Activated CD8-positive, alpha-beta memory T cell treated with anti-CD3 and anti-CD28 coated beads for 1 hour (primary cell): ENCODE measurements around the gene AK5.
A peak's percentile ranks its signal among the peaks of the same experiment; 100 is the strongest.
"Not testable (repeated sequence)": the region's sequence is repeated elsewhere in the genome, so short reads cannot be mapped to it uniquely, and the experiment has no call there.

Experiments
- DNase-seq, 2 donors: peaks; one replicate each; pipeline ENCODE4 v3.0.0-alpha.2; 2020; ENCODE audit warnings: low read depth in 1 of 2; ENCODE audit errors: extremely low read depth in 1 of 2

AK5 gene

DNA sequence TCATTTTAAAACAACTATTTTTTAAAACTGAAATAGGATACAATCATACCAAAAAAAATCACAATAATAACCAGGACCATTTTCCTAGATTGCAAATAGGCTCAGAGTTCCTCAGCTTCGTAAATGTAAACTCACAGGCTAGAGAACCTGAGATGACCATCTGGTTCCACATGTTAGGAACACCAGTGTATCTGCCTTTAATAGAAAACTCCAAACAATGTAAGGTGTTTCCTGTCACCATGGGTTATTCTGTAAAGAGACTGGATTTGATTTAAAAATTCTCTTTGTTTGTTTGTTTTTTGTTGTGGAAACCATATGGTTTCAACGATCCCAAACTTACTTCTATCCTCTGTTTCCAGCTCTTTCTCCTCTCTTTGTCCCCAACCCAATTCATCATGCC is 203.1 kb downstream of the AK5 start:
- DNase-seq, result no peak

- DNase-seq, result no peak
These were observed 205.8 kb downstream of the AK5 start for GRCh38 chr1:77487631-77488030.

DNA sequence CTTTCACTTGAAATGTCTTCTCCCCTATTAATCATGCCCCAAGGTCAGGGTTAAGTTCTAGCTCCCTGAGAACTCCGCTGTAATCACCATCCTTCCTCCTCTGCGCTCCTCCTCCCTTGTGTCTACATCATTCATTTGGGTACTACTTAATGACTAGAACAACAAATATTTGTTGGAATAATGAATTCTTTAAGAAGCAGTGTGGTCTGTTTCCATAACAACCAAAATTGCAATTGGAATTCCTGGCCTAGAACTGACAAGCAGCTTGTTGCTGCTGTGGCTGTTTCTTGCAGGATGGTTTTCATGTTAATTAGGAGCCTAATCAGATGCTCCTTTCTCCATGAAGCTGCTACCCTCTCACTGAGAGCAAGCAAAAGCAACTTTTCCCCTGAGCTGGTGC is 208.1 kb downstream of the AK5 start:
- DNase-seq, result no peak

DNA sequence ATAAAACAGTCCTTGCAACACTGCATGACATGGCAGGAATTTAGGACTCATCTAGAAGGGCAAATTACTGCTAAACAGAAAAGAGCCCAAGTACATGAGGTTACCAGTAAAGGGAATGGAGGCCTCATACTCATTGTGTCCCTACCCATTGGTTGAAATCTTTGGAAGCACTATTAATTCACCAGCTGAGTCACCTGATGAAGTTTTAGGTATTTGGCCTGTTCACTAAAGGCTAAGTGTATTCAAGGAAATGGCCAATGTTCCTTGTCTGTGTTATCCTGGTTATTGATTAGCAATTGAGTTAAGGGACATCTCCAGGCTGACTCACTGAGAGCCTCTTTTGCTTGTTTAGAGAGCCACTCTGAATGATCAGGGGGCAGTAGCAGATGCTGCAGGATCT is 212.2 kb downstream of the AK5 start:
- DNase-seq, result no peak

DNA sequence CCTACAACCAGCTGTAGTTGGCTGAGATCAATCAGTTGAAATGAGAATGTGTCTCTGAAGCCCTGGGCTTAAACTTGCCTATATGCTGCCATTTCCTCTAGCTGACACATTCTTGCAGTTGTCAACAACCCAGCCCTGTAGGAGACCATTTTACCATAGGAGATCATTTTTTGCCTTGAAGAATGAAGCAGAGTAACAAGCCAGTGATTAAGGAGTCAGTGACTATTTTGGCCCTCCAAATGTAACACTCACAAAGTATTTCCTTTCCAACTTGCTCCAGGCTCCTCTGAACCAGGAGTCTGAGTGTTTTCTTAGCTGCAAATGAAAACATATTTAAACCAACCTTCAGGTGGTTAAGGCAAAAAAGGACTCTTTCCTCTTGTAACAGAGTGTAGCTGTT is 217.1 kb downstream of the AK5 start:
- no peak for DNase-seq

DNA sequence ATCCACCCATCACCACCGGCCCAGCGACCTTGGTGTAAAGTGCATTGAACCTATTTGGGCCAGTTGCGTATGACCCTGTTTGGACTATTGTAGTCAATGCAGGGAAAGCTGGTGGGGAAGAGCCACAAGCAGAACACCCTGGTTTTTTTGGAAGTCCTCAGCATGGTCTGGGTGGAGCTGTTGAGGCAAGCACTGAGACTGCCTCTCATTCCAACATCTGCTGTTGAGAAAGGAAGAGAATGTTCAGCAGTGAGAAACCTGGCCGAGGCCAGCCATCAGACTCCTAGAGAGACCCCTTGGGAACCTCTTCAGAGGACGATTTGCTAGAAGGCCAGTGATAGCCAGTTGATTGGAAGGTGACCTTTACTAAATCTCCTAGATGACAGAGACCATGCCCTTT is 217.6 kb downstream of the AK5 start:
- DNase-seq, result no peak

- no peak for DNase-seq
These were observed 223.2 kb downstream of the AK5 start for GRCh38 chr1:77504986-77505385.

- no peak for DNase-seq
These were observed 225.0 kb downstream of the AK5 start for GRCh38 chr1:77506771-77507170.

GRCh38 chr1:77509051-77509492 is 227.3 kb downstream of the AK5 start:
- DNase-seq, result no peak

DNA sequence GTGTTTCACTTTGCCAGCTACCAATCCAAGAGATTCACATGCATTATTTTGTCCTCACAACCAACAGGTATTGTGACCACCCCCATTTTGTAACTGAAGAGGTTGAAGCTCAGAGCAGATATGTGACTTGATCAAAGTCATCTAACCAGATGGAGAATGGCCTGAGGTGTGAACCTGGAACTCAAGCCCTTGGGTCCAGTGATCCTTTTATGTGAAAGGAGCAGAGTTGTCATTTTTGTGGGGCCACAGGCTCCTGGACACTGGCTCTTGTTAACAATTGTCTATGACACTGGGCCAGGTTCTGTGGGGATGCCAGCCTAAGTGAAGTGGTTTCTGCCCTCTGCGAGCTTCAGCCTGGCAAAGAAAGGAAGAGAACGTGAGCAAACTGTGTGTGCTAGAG is 228.1 kb downstream of the AK5 start:
- DNase-seq, result no peak

DNA sequence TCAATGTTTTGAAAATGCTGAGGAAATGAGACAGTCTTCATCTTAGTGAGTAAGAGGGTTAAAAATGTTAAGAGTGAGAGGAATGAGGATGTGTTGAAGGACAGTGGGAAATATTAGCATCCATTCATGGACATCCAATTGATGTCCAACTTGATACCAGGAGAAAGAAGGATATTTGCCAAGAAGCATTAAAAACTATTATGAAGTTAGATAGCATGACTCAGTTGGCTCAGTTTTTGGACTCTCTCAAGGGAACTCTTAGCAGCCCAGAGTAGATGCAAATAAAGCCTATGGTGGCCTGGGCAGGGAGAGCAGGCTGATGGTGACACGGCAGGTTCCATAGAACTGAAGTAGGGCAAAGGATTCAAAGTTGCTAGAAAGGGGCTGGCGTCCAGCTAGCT is 229.6 kb downstream of the AK5 start:
- DNase-seq, result no peak

GRCh38 chr1:77512650-77513049 is 230.8 kb downstream of the AK5 start:
- DNase-seq, result not testable (repeated sequence)

- DNase-seq, result no peak
These were observed 232.3 kb downstream of the AK5 start for GRCh38 chr1:77513839-77514763.

DNA sequence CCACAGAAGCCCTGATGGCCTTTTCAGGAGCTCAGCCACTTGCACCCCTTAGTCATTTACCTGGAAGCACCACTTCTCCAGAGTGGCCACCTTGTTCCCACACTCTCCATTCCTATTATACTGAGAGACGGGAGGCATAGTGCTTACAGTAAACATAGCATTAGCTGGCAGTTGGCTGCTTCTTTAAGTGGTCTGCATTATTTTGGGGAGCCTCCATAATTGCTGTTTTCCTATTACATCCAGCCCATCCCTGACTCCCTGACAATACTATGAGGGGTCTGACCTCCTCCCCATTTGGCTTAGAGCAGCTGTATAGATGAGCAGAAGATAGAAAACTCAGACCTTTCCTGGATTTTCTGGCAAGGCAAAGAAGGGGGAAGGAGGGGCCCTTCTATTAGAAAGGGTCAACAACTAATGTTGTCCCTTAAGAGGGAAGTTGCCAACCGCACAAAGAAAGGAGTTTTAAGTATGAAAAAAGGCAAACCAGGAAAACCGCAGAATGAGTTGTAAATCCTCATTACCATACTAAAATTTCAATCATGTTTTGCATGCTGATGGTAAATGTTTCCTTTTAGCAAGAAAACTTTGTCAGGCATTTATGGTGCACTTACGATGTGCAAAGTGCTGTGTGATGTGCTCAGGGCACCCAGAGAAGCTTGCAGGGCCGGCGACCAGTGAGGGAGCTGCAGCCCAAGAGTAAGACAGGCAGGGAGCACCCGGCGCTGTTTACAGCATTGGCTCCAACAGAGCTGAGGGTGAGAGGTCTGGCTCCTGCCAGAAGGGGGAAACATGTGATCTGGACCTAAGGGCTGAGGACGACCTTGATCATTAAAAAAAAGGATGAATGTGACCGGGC is 233.3 kb downstream of the AK5 start:
- no peak for DNase-seq

- DNase-seq, result no peak
These were observed 234.3 kb downstream of the AK5 start for GRCh38 chr1:77516106-77516505.

DNA sequence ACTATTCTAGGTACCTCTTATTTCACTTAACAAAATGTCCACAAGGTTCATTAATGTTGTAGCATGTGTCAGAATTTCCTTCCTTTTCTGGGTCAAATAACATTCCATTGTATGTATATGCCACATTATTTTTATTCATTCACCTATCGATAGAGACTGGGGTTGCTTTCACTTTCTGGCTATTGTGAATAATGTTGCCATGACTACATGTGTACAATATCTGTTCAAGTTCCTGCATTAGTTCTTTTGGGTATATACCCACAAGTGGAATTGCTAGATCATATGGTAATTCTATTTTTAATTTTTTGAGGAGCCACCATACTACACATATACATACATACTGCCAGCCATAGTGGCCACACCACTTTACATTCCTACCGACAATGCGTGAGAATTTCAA is 242.2 kb downstream of the AK5 start:
- no peak for DNase-seq

- DNase-seq, result not testable (repeated sequence)
These were observed 249.3 kb downstream of the AK5 start for GRCh38 chr1:77531149-77531548.

- DNase-seq, result not testable (repeated sequence)
These were observed 249.9 kb downstream of the AK5 start for GRCh38 chr1:77531596-77532280.

DNA sequence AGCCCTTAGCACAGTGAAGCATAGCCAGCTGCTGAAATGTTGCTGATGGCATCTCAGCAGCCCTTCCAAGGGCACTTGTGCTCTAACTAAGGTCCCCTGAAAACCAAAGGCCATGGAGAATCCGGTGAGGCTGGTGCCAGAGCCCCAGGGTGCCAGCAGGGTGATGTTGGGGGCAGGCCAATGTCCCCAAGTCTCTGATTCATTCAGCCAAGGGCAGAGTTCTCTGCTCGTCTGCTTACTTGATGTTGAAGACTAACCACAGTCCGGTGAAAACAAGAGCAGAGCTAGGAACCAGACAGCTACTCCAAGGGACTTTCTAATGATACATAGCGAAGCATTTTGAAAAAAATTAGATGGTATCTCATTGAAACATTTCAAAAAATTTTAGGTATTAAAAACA is 250.8 kb downstream of the AK5 start:
- DNase-seq, result no peak

DNA sequence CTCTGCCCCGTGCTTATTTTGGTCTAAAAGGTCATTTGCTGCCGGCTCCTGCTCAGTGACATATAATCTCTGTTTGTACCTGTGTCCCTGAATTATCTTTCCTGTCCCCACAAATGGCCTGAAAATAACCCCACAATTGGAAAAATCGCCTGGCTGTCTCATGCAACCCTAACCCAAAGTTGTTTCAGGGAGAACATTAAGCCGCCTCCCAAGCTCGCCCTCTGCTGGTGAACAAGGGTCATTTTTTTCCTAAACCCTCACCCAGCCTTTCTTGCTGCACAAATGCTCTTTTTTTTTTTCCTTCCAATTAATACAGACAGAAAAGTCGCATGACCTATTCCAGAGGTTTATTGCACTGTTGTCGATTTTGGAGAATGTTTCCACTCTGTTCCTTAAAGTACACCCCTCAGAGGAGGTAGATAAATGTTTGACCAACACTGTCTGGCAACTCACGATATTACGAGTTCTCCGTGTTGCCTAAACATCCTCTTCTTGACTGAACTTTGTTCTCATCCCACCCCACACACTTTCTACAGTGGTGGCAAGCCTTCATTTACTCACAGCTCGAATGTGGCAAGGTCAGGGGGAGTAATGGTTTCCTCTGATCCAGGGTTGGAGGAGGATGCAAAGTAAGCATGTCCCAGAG is 252.0 kb downstream of the AK5 start:
- DNase-seq, result peak; percentile 11 to 29

GRCh38 chr1:77534456-77534855 is 252.6 kb downstream of the AK5 start:
- no peak for DNase-seq
